K562 (cell line): ENCODE results near the gene HPCA. TPM values are rescaled to one million over a fixed set of nuclear protein-coding genes. Genes with fewer than 3 reads are reported as not detected.
A peak's percentile ranks its signal among the peaks of the same experiment; 100 is the strongest.

Experiments used
- ATAC-seq: fragments of 200-7000 bp; cut with Tn5 transposase; 3 replicates; pipeline ENCODE4 v1.9.1; 2020; ENCODE audit warnings: moderate library complexity
- BruUV-seq: library from RNA; stranded (reverse); fragments of 400-500 nt; replicated peaks from 2 replicates; lab custom pipeline; 2021; lab: Mats Ljungman, UMichigan
- CTCF ChIA-PET: fragments of 300-600 bp; formaldehyde crosslinking; extraction: SDS; loops from one replicate; lab custom pipeline; 2021; ENCODE audit warnings: low intra/inter-chr PET ratio; lab: Yijun Ruan, JAX
- POLR2A ChIA-PET: fragments of 300-600, 350-650 bp; sonication (Branson Sonifier 250); formaldehyde crosslinking; extraction: SDS; loops from one replicate; lab custom pipeline; 2021; ENCODE audit warnings: antibody characterized with exemption, inconsistent platforms; lab: Yijun Ruan, JAX
- DNase-seq, 4 experiments: peaks; one replicate each; pipeline versions ENCODE4 v3.0.0 to v3.0.0-alpha.2; 2011 to 2018; ENCODE audit warnings: low spot score in 3 of 4, mixed read lengths in 3 of 4; ENCODE audit errors: extremely low read depth in 1 of 4
- FAIRE-seq: peaks from 2 replicates; lab custom pipeline; 2011; peaks lifted over from hg19 to GRCh38; lab: Jason Lieb, UNC
- H2AFZ ChIP-seq: 2 replicates; pipeline ENCODE4 v1.6.0; 2011; ENCODE audit warnings: low read depth, low read length, control low read depth, inconsistent platforms
- H3K27ac ChIP-seq: fragments of 200-600 bp; 3 replicates; pipeline ENCODE4 v1.8.0; 2011; ENCODE audit warnings: low read depth, mild to moderate bottlenecking, control low read depth, inconsistent platforms, low read length, moderate library complexity, mixed read lengths; ENCODE audit errors: extremely low read depth
- H3K27me3 ChIP-seq, 2 experiments: fragments of 300-600 bp in 1 of 2; 2 replicates in 1 of 2; 3 replicates in 1 of 2; pipeline versions ENCODE4 v1.6.0 to v1.8.0; 2011; ENCODE audit warnings: inconsistent platforms in 2 of 2, low read length in 2 of 2, mild to moderate bottlenecking in 1 of 2, mixed read lengths in 1 of 2, moderate library complexity in 1 of 2; ENCODE audit not compliant: control insufficient read depth in 2 of 2, insufficient read depth in 2 of 2
- H3K36me3 ChIP-seq: fragments of 300-600 bp; 3 replicates; pipeline ENCODE4 v1.8.0; 2011; ENCODE audit warnings: mild to moderate bottlenecking, low read length, inconsistent platforms; ENCODE audit not compliant: control insufficient read depth, insufficient read depth
- H3K4me1 ChIP-seq, 2 experiments: fragments of 200-600 bp in 1 of 2; replicated peaks in 1 of 2; 2 replicates in 1 of 2; 3 replicates in 1 of 2; pipeline versions ENCODE4 v1.5.1 to v1.8.0; 2011; ENCODE audit warnings: inconsistent platforms in 2 of 2, low read length in 2 of 2, mild to moderate bottlenecking in 1 of 2, mixed read lengths in 1 of 2, moderate library complexity in 1 of 2; ENCODE audit not compliant: control insufficient read depth in 2 of 2, insufficient read depth in 2 of 2
- H3K4me2 ChIP-seq: 2 replicates; pipeline ENCODE4 v1.6.1; 2011; ENCODE audit warnings: low read length, control low read depth, inconsistent platforms, mixed read lengths; ENCODE audit not compliant: insufficient read depth
- H3K4me3 ChIP-seq: fragments of 200-600 bp; sonication (generic), shearing (Covaris generic); 2 replicates; pipeline ENCODE4 v1.5.1; 2016; ENCODE audit warnings: control low read depth, inconsistent platforms
- H3K79me2 ChIP-seq: fragments of 200-600 bp; 3 replicates; pipeline ENCODE4 v1.8.0; 2011; ENCODE audit warnings: low read length, inconsistent platforms; ENCODE audit not compliant: control insufficient read depth, insufficient read depth
- H3K9ac ChIP-seq, 2 experiments: 2 replicates each; pipeline versions ENCODE4 v1.6.0 to v1.6.1; 2011; ENCODE audit warnings: low read depth in 2 of 2, low read length in 2 of 2, control low read depth in 1 of 2, inconsistent platforms in 1 of 2, mild to moderate bottlenecking in 1 of 2, mixed read lengths in 1 of 2; ENCODE audit not compliant: insufficient read depth in 1 of 2
- H3K9me1 ChIP-seq: one replicate; pipeline ENCODE4 v1.6.0; 2011; ENCODE audit warnings: inconsistent platforms, mild to moderate bottlenecking, low read length, moderate library complexity; ENCODE audit not compliant: control insufficient read depth, insufficient read depth
- H3K9me3 ChIP-seq: replicated peaks from 2 replicates; pipeline ENCODE4 v1.5.1; 2011; ENCODE audit warnings: low read depth, low read length, inconsistent platforms; ENCODE audit not compliant: control insufficient read depth, insufficient read depth
- H4K20me1 ChIP-seq: replicated peaks from 2 replicates; pipeline ENCODE4 v1.6.1; 2011; ENCODE audit warnings: low read length, inconsistent platforms, mixed read lengths; ENCODE audit not compliant: control insufficient read depth, insufficient read depth
- ADNP ChIP-seq: fragments of 200-800 bp; sonication (Bioruptor generic); IDR thresholded peaks from 2 replicates; pipeline ENCODE4 v1.6.1; 2016; ENCODE audit warnings: missing genetic modification characterization, missing compliant biosample characterization
- CREM ChIP-seq: IDR thresholded peaks from 2 replicates; pipeline ENCODE4 v1.6.1; 2014; ENCODE audit warnings: antibody characterized with exemption, low read depth
- EGR1 ChIP-seq: fragments of 450-650 bp; conservative IDR thresholded peaks from 2 replicates; pipeline ENCODE4 v1.6.1; 2017; ENCODE audit warnings: mild to moderate bottlenecking
- ETV5 ChIP-seq: sonication (generic); formaldehyde crosslinking; IDR thresholded peaks from 2 replicates; pipeline ENCODE4 v1.4.0; 2020; ENCODE audit warnings: low read depth, mild to moderate bottlenecking, missing genetic modification reagents
- GABPA ChIP-seq: fragments of 200-800 bp; sonication (Bioruptor generic); conservative IDR thresholded peaks from 2 replicates; pipeline ENCODE4 v1.6.1; 2016; ENCODE audit warnings: low read depth, missing genetic modification characterization, missing compliant biosample characterization
- HLTF ChIP-seq: fragments of 450-650 bp; IDR thresholded peaks from 2 replicates; pipeline ENCODE4 v1.6.1; 2016
- MAZ ChIP-seq, 2 experiments: fragments of 450-650 bp in 1 of 2; sonication (generic) in 1 of 2; formaldehyde crosslinking; IDR thresholded peaks in 1 of 2; conservative IDR thresholded peaks in 1 of 2; 2 replicates each; pipeline versions ENCODE4 v1.4.0 to v1.5.0; 2020; ENCODE audit warnings: mild to moderate bottlenecking in 1 of 2, missing genetic modification reagents in 1 of 2
- NFATC3 ChIP-seq: fragments of 450-650 bp; IDR thresholded peaks from 2 replicates; pipeline ENCODE4 v1.6.1; 2017; ENCODE audit warnings: mild to moderate bottlenecking
- NR2C2 ChIP-seq, 2 experiments: fragments of 200-800 bp in 1 of 2; sonication (Bioruptor generic) in 1 of 2; sonication (generic) in 1 of 2; formaldehyde crosslinking in 1 of 2; IDR thresholded peaks; 2 replicates each; pipeline versions ENCODE4 v1.6.1 to v1.8.0; 2016 to 2022; ENCODE audit warnings: mild to moderate bottlenecking in 1 of 2, missing compliant biosample characterization in 1 of 2, missing genetic modification characterization in 1 of 2, missing genetic modification reagents in 1 of 2
- NRF1 ChIP-seq, 2 experiments: fragments of 450-650 bp; IDR thresholded peaks in 1 of 2; conservative IDR thresholded peaks in 1 of 2; 2 replicates each; pipeline ENCODE4 v1.6.1; 2014; ENCODE audit warnings: mild to moderate bottlenecking in 2 of 2
- PHF20 ChIP-seq: fragments of 450-650 bp; IDR thresholded peaks from 2 replicates; pipeline ENCODE4 v1.6.1; 2018; ENCODE audit not compliant: partially characterized antibody
- RCOR1 ChIP-seq, 2 experiments: IDR thresholded peaks; 2 replicates each; pipeline ENCODE4 v1.6.1; 2012; ENCODE audit warnings: low read depth in 2 of 2, low read length in 2 of 2, borderline replicate concordance in 1 of 2, improper control_type of control experiment in 1 of 2
- THRAP3 ChIP-seq: fragments of 450-650 bp; IDR thresholded peaks from 2 replicates; pipeline ENCODE4 v1.6.1; 2016; ENCODE audit warnings: mild to moderate bottlenecking, inconsistent platforms, borderline replicate concordance
- ZKSCAN1 ChIP-seq: fragments of 150-350 bp; IDR thresholded peaks from 2 replicates; pipeline ENCODE4 v1.6.1; 2016; ENCODE audit warnings: low read depth, low read length
- ZNF121 ChIP-seq: sonication (generic); formaldehyde crosslinking; conservative IDR thresholded peaks from 2 replicates; pipeline ENCODE4 v1.8.0; 2022; ENCODE audit warnings: missing genetic modification reagents
- ZNF140 ChIP-seq: fragments of 250-450 bp; sonication (Bioruptor Pico); IDR thresholded peaks from 2 replicates; pipeline ENCODE4 v1.8.0; 2021; ENCODE audit warnings: moderate library complexity, mild to moderate bottlenecking, inconsistent platforms
- WGBS: fragments of 100-300 bp; shearing (Covaris generic); methylation state at CpG from one replicate; pipeline ENCODE4 v1.1.6; 2016; ENCODE audit warnings: low coverage, mixed read lengths; ENCODE audit not compliant: insufficient coverage; ENCODE audit errors: missing lambda C conversion rate; 5-methylcytosine and 5-hydroxymethylcytosine counted together
- in situ Hi-C: fragments of 300-500 bp; cut with MboI; formaldehyde crosslinking; loops from 4 replicates; pipeline ENCODE4 v1.15.0; 2018; ENCODE audit warnings: inconsistent platforms, mixed read lengths
- intact Hi-C: fragments of 100-400 bp; cut with micrococcal nuclease; formaldehyde crosslinking; loops from 2 replicates; pipeline ENCODE4 v1.14.2; 2022
- polyA plus RNA-seq, 8 experiments: library from polyadenylated mRNA; depleted of rRNA in 4 of 8; stranded (reverse) in 5 of 8; unstranded in 3 of 8; fragments of >200 nt; fragmentation: Nextera tagmentation in 2 of 8; fragmentation: Illumina TruSeq in 1 of 8; extraction: Ambion mirVana in 2 of 8; extraction: Trizol in 1 of 8; gene quantifications; 2 replicates each; pipeline versions ENCODE4 v1.2.1 to v1.2.3, GENCODE V29; 2011 to 2014; ENCODE audit warnings: inconsistent platforms in 1 of 8, missing spikeins in 1 of 8
- total RNA-seq, 7 experiments: library from RNA; depleted of rRNA in 6 of 7; stranded (reverse); fragments of >200 nt in 6 of 7; fragmentation: Illumina TruSeq in 2 of 7; extraction: Trizol in 2 of 7; gene quantifications; 2 replicates each; pipeline versions ENCODE4 v1.2.1 to v1.2.3, GENCODE V29; 2011 to 2021; ENCODE audit warnings: low replicate concordance in 1 of 7
- TF ChIP-seq, protein P1 (sequence below), 2 experiments: IDR thresholded peaks; 2 replicates each; pipeline ENCODE4 v1.6.1; 2011; ENCODE audit warnings: borderline replicate concordance in 1 of 2, control low read depth in 1 of 2, low read depth in 1 of 2, low read length in 1 of 2, mild to moderate bottlenecking in 1 of 2, mixed read lengths in 1 of 2, moderate library complexity in 1 of 2; ENCODE audit not compliant: insufficient read depth in 1 of 2, insufficient read length in 1 of 2, poor library complexity in 1 of 2, severe bottlenecking in 1 of 2; ENCODE audit errors: extremely low read depth in 1 of 2
- TF ChIP-seq, protein P2 (sequence below): sonication (generic); formaldehyde crosslinking; IDR thresholded peaks from 2 replicates; pipeline ENCODE4 v1.8.1; 2023; ENCODE audit warnings: mild to moderate bottlenecking, missing genetic modification reagents

HPCA gene
- total and polyA plus RNA-seq, 9 of the 15 experiments (the other 6 are each of a cell fraction or from before 2014, with no cell fraction given) = not detected

DNA sequence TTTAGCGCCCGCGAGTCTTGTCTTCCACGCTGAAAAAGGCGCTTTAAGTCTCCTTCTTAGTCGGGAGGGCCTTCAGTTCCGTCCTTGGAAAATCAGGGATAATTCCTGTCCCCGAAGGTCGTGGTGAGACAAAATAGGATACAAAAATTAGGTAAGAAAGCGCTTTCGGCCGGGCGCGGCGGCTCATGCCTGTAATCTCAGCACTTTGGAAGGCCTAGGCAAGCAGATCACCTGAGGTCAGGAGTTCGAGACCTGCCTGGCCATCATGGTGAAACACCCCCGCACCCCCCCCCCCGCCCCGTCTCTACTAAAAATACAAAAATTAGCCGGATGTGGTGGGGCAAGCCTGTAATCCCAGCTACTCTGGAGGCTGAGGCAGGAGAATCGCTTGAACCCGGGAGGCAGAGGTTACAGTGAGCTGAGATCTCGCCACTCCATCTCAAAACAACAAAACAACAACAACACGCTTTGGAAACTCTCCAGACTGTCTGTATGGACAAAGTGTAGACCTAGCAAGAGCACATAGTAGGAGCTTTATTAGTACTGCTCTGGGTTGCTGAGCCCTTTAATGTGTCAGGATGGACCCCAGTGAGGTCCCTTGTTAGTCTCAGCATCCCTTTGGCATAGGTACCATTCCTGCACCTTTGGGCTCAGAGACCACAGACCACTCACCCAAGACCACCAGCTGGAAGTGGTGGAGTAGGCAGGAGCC is 15.7 kb downstream of the HPCA start:
- in situ Hi-C loops = no loop called here
- 17% methylated on average over 23 of the region's 24 CpGs for WGBS
- Histone ChIP-seq H3K9me3 (no peaks in the 10 kb centered on the region), H3K36me3 (no peaks in the 10 kb centered on the region), H3K9ac (peak overlapping the region; percentile 47 to 89; a peak in 3 of 4 replicates), H4K20me1 (peaks cover 10% of the 10 kb centered on the region; the same call in 1 of the 2 replicates), H3K4me2 (peak overlapping the region; percentile 67), H3K79me2 (no peaks in the 10 kb centered on the region), H3K4me3 (peak overlapping the region; percentile 49), H2AFZ (peak overlapping the region; percentile 74), H3K9me1 (no peaks in the 10 kb centered on the region), H3K27ac (no peak overlapping the region), H3K4me1 (peaks cover 6 to 15% of the 10 kb centered on the region in 2 experiments; a peak in 4 of 5 replicates), H3K27me3 (peaks cover 9 to 54% of the 10 kb centered on the region in 2 experiments)
- DNase-seq = no peak
- intact Hi-C loops = no loop called here
- ATAC-seq = no peak
- FAIRE-seq = no peak
- no TSS peak for BruUV-seq
- ChIA-PET CTCF (no interaction called here), POLR2A (no interaction called here)
- TF ChIP-seq NR2C2 (CRISPR knock-in tag; IDR thresholded peaks at IDR 0.05) (0 out of 2 replicates have a peak, but pooled peaks have one; percentile 29), NR2C2 (tag; IDR thresholded peaks at IDR 0.05) (no peak), ADNP (peak; percentile 50), HLTF (no peak), GABPA (0 out of 2 replicates have a peak, but pooled peaks have one; percentile 7), RCOR1 (IDR thresholded peaks at IDR 0.05; ENCODE audit: borderline replicate concordance in 1 of 2, low read depth in 2 of 2, low read length in 2 of 2) (0 out of 4 replicates have a peak, but pooled peaks of 1 of the 2 experiments have one; percentile 8), MAZ (CRISPR knock-in tag; conservative IDR thresholded peaks at IDR 0.05 in 1 of 2, IDR thresholded peaks at IDR 0.05 in 1 of 2) (0 out of 4 replicates have a peak, but pooled peaks of 1 of the 2 experiments have one; percentile 6), ETV5 (no peak), CREM (no peak), NFATC3 (no peak), PHF20 (no peak), ZKSCAN1 (peak; percentile 96), EGR1 (0 out of 2 replicates have a peak, but pooled peaks have one; percentile 21), ZNF140 (CRISPR knock-in tag) (no peak), ZNF121 (CRISPR knock-in tag) (no peak), NRF1 (conservative IDR thresholded peaks at IDR 0.05 in 1 of 2, IDR thresholded peaks at IDR 0.05 in 1 of 2) (no peak), THRAP3 (no peak)
- TF ChIP-seq, protein P1, sequence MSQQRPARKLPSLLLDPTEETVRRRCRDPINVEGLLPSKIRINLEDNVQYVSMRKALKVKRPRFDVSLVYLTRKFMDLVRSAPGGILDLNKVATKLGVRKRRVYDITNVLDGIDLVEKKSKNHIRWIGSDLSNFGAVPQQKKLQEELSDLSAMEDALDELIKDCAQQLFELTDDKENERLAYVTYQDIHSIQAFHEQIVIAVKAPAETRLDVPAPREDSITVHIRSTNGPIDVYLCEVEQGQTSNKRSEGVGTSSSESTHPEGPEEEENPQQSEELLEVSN (IDR thresholded peaks at IDR 0.05; ENCODE audit: borderline replicate concordance in 1 of 2, extremely low read depth in 1 of 2, insufficient read depth in 1 of 2, insufficient read length in 1 of 2, low read depth in 1 of 2, low read length in 1 of 2, poor library complexity in 1 of 2, severe bottlenecking in 1 of 2) = no peak
- TF ChIP-seq, protein P2, sequence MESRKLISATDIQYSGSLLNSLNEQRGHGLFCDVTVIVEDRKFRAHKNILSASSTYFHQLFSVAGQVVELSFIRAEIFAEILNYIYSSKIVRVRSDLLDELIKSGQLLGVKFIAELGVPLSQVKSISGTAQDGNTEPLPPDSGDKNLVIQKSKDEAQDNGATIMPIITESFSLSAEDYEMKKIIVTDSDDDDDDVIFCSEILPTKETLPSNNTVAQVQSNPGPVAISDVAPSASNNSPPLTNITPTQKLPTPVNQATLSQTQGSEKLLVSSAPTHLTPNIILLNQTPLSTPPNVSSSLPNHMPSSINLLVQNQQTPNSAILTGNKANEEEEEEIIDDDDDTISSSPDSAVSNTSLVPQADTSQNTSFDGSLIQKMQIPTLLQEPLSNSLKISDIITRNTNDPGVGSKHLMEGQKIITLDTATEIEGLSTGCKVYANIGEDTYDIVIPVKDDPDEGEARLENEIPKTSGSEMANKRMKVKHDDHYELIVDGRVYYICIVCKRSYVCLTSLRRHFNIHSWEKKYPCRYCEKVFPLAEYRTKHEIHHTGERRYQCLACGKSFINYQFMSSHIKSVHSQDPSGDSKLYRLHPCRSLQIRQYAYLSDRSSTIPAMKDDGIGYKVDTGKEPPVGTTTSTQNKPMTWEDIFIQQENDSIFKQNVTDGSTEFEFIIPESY (CRISPR knock-in tag) = peak; percentile 43; the same call in 1 of the 2 replicates
